Astrocyte (in vitro differentiated cells and primary cell): ENCODE data around the gene PRR35. TPM values are rescaled to one million over a fixed set of nuclear protein-coding genes. Genes with fewer than 3 reads are reported as not detected.

Experiments used
- DNase-seq: peaks from one replicate; pipeline ENCODE4 v3.0.0-alpha.2; 2010; ENCODE audit warnings: low read depth
- FAIRE-seq: peaks from 2 replicates; lab custom pipeline; 2011; peaks lifted over from hg19 to GRCh38; lab: Jason Lieb, UNC
- H2AFZ ChIP-seq: 2 replicates; pipeline ENCODE4 v1.6.0; 2012; ENCODE audit warnings: low read depth, low read length, inconsistent platforms
- H3K27ac ChIP-seq: 2 replicates; pipeline ENCODE4 v1.5.1; 2011; ENCODE audit warnings: low read depth, low read length, inconsistent platforms
- H3K27me3 ChIP-seq: 2 replicates; pipeline ENCODE4 v1.6.0; 2011; ENCODE audit warnings: low read length, inconsistent platforms; ENCODE audit not compliant: insufficient read depth
- H3K36me3 ChIP-seq: 2 replicates; pipeline ENCODE4 v1.5.1; 2011; ENCODE audit warnings: low read length, inconsistent platforms; ENCODE audit not compliant: insufficient read depth
- H3K4me1 ChIP-seq: 2 replicates; pipeline ENCODE4 v1.5.1; 2011; ENCODE audit warnings: low read length, inconsistent platforms; ENCODE audit not compliant: insufficient read depth
- H3K4me2 ChIP-seq: 2 replicates; pipeline ENCODE4 v1.6.0; 2012; ENCODE audit warnings: low read length, inconsistent platforms
- H3K4me3 ChIP-seq: 2 replicates; pipeline ENCODE4 v1.5.1; 2011; ENCODE audit warnings: low read depth, mild to moderate bottlenecking, low read length, inconsistent platforms; ENCODE audit not compliant: insufficient read depth
- H3K79me2 ChIP-seq: 2 replicates; pipeline ENCODE4 v1.6.0; 2012; ENCODE audit warnings: mild to moderate bottlenecking, low read length, inconsistent platforms; ENCODE audit not compliant: insufficient read depth
- H3K9ac ChIP-seq: 2 replicates; pipeline ENCODE4 v1.6.0; 2012; ENCODE audit warnings: mild to moderate bottlenecking, low read length, inconsistent platforms
- H3K9me3 ChIP-seq: 2 replicates; pipeline ENCODE4 v1.5.1; 2012; ENCODE audit warnings: low read depth, mild to moderate bottlenecking, low read length, inconsistent platforms; ENCODE audit not compliant: insufficient read depth
- H4K20me1 ChIP-seq: 2 replicates; pipeline ENCODE4 v1.6.0; 2012; ENCODE audit warnings: low read length, inconsistent platforms; ENCODE audit not compliant: insufficient read depth
- H3K27ac Mint-ChIP-seq: one replicate; pipeline ENCODE4 v1.8.0; 2021; ENCODE audit warnings: mild to moderate bottlenecking, mixed read lengths; ENCODE audit not compliant: unreplicated experiment
- H3K27me3 Mint-ChIP-seq: one replicate; pipeline ENCODE4 v1.8.0; 2021; ENCODE audit warnings: low read depth, mixed read lengths; ENCODE audit not compliant: unreplicated experiment
- H3K36me3 Mint-ChIP-seq: one replicate; pipeline ENCODE4 v1.8.0; 2021; ENCODE audit warnings: low read depth, mixed read lengths; ENCODE audit not compliant: unreplicated experiment
- H3K4me1 Mint-ChIP-seq: one replicate; pipeline ENCODE4 v1.8.0; 2021; ENCODE audit warnings: low read depth, mixed read lengths; ENCODE audit not compliant: unreplicated experiment
- H3K4me3 Mint-ChIP-seq: one replicate; pipeline ENCODE4 v1.8.0; 2021; ENCODE audit warnings: mild to moderate bottlenecking, moderate library complexity, mixed read lengths; ENCODE audit not compliant: unreplicated experiment
- H3K9me3 Mint-ChIP-seq: one replicate; pipeline ENCODE4 v1.8.0; 2021; ENCODE audit warnings: mild to moderate bottlenecking, mixed read lengths; ENCODE audit not compliant: unreplicated experiment
- CTCF ChIP-seq: IDR thresholded peaks from 2 replicates; pipeline ENCODE4 v1.5.1; 2011; ENCODE audit warnings: low read depth, mild to moderate bottlenecking, inconsistent platforms, low read length, moderate library complexity; ENCODE audit not compliant: insufficient read depth
- EZH2 ChIP-seq: IDR thresholded peaks from 2 replicates; pipeline ENCODE4 v1.6.1; 2012; ENCODE audit warnings: mild to moderate bottlenecking, low read length, inconsistent platforms; ENCODE audit not compliant: insufficient read depth
- total RNA-seq: library from RNA; stranded (reverse); gene quantifications from 2 replicates; pipeline ENCODE4 v1.2.1, GENCODE V29; 2021

PRR35 gene
- total RNA-seq, 1 donor from 2014 or later = 0.09 TPM

DNA sequence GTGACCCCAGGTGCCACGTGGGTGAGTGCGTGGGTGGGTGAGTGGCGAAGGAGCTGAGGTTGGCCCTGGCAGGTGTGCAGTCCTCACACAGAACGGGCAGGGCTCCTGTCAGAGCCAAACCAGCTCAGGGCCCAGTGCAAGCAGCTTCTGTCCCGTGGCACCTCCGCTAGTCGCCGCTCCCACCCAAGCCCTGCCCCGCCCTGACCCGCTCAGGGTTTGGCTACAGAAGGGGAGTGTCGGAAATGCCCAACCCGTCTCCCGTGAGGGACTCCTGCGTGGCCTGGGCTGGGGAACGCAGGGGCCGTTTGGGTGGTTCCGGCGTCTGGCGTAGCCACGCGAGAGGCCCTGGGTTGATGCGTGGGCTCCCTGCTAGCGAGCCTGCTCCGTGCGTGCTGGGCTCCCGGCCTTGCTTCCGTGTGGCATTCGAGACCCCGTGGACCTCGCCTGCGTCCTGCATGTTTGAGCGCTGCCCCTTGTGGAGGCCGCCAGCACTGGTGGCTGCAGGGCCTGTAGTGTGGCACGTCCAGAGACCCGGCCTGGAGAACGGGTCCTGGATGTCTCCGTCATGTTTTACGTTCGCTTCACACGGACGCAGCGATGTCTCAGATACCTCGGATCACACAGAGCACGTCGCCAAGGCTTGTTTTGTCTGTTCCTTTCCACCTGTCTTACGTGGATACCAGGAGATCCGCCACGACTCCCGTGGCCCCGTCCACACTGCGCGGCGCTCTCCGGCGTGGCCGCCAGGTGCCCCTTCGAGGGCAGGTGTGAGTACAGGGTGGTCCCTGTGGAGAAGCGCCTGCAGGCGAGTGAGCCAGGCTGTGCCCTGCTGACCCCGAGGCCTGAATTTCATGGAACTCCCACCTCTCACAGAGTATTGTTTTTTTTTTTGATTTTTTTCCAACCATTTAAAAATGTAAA lies 22.5 kb upstream of the PRR35 start:
- Mint-ChIP-seq H3K27ac (no peak overlapping the region), H3K9me3 (no peaks in the 10 kb centered on the region), H3K27me3 (no peaks in the 10 kb centered on the region), H3K36me3 (no peaks in the 10 kb centered on the region), H3K4me1 (no peaks in the 10 kb centered on the region), H3K4me3 (no peak overlapping the region)
- no peak overlapping the region for H3K9ac ChIP-seq
- no peaks in the 10 kb centered on the region for H3K9me3 ChIP-seq
- peaks cover 97% of the 10 kb centered on the region for H4K20me1 ChIP-seq
- FAIRE-seq = no peak
- H3K36me3 ChIP-seq = no peaks in the 10 kb centered on the region
- no peaks in the 10 kb centered on the region for H3K27me3 ChIP-seq
- no peak for DNase-seq
- no peak overlapping the region for H3K27ac ChIP-seq
- H3K4me2 ChIP-seq = no peak overlapping the region
- H3K79me2 ChIP-seq = peaks cover 98% of the 10 kb centered on the region
- H3K4me1 ChIP-seq = peaks cover 29% of the 10 kb centered on the region
- no peak overlapping the region for H3K4me3 ChIP-seq
- no peak for TF ChIP-seq EZH2
- TF ChIP-seq CTCF = no peak
- H2AFZ ChIP-seq = no peak overlapping the region

DNA sequence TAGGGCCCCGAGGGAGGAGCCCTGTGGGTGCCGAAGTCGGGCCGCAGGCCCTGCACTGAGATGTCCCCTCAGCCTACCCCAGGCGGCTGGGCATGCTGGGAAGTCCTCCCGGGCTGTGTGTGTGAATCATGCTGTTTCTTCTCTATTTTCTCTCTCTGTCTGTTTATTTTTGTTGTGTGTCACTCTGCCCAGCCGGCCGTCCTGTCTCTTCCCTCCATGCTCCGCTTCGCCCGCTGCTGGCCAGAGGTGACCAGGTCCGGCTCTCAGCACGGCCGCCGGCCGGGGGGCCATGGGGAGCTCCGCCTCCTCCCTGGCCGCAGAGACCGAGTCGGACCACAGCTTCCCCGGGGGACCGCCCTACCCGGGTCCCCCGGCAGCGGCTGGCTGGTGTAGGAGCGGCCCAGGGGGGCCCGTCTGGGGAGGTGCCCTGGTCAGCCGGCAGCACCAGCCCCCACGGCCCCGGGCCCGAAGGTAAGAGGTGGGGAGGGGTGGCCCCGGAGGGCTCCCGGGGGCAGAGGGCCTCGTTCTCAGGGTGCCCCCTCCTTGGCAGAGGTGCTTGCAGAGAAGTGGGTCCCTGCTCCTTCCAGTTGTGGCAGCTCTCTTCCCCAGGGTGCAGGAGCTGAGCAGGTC lies 20.2 kb upstream of the PRR35 start:
- Histone ChIP-seq H2AFZ (no peak overlapping the region), H3K9ac (peak overlapping the region; percentile 57), H3K79me2 (peaks cover 95% of the 10 kb centered on the region), H3K4me1 (peaks cover 27% of the 10 kb centered on the region), H3K4me3 (no peak overlapping the region), H3K27me3 (no peaks in the 10 kb centered on the region), H3K9me3 (no peaks in the 10 kb centered on the region), H3K4me2 (peak overlapping the region; percentile 68), H3K36me3 (no peaks in the 10 kb centered on the region), H3K27ac (peak overlapping the region; percentile 66), H4K20me1 (peaks cover 94% of the 10 kb centered on the region)
- Mint-ChIP-seq H3K4me1 (no peaks in the 10 kb centered on the region), H3K27me3 (no peaks in the 10 kb centered on the region), H3K9me3 (no peaks in the 10 kb centered on the region), H3K27ac (no peak overlapping the region), H3K36me3 (peaks cover 2% of the 10 kb centered on the region), H3K4me3 (no peak overlapping the region)
- TF ChIP-seq EZH2 (no peak), CTCF (no peak)
- FAIRE-seq (no peak), DNase-seq (peak; percentile 66)
